ENCODE measurements around the gene HECTD1.
"Not testable (repeated sequence)": the region's sequence is repeated elsewhere in the genome, so short reads cannot be mapped to it uniquely, and the experiment has no call there.

HECTD1 gene

GRCh38 chr14:31205681-31206535, 1.7 kb downstream of the HECTD1 start:
- Histone ChIP-seq H3K27ac (ENCODE audit: low read length) (peak overlapping the region; percentile 90), H3K4me1 (ENCODE audit: control insufficient read depth in 1 of 2, insufficient read depth in 2 of 2, low read length in 2 of 2) (peaks cover 0 to 10% of the 10 kb centered on the region in 2 donors), H3K9me3 (ENCODE audit: control insufficient read depth in 1 of 2, low read length in 2 of 2) (no peaks in the 10 kb centered on the region), H3K36me3 (ENCODE audit: control insufficient read depth in 1 of 2, insufficient read depth in 2 of 2, low read length in 2 of 2) (peaks cover 0 to 16% of the 10 kb centered on the region in 2 donors), H3K4me3 (ENCODE audit: low read depth in 1 of 2, low read length in 2 of 2) (peak overlapping the region; percentile 79 to 91), H3K27me3 (ENCODE audit: low read depth, low read length) (no peaks in the 10 kb centered on the region)

- no peaks in the 10 kb centered on the region for H3K9me3 ChIP-seq (ENCODE audit: control insufficient read depth in 1 of 2, low read length in 2 of 2)
- H3K27ac ChIP-seq (ENCODE audit: low read length), result peak overlapping the region; percentile 90
- no peaks in the 10 kb centered on the region for H3K27me3 ChIP-seq (ENCODE audit: low read depth, low read length)
- H3K4me1 ChIP-seq (ENCODE audit: control insufficient read depth in 1 of 2, insufficient read depth in 2 of 2, low read length in 2 of 2), result peaks cover 0 to 10% of the 10 kb centered on the region in 2 donors
- H3K4me3 ChIP-seq (ENCODE audit: low read depth in 1 of 2, low read length in 2 of 2), result peak overlapping the region; percentile 79 to 91
- peaks cover 0 to 16% of the 10 kb centered on the region in 2 donors for H3K36me3 ChIP-seq (ENCODE audit: control insufficient read depth in 1 of 2, insufficient read depth in 2 of 2, low read length in 2 of 2)
These were observed 2.7 kb downstream of the HECTD1 start for GRCh38 chr14:31204593-31205534.

GRCh38 chr14:31203899-31204592, 3.5 kb downstream of the HECTD1 start:
- not testable (repeated sequence) for H3K4me1 ChIP-seq (ENCODE audit: control insufficient read depth in 1 of 2, insufficient read depth in 2 of 2, low read length in 2 of 2); H3K27me3 ChIP-seq (ENCODE audit: low read depth, low read length); H3K27ac ChIP-seq (ENCODE audit: low read length); H3K9me3 ChIP-seq (ENCODE audit: control insufficient read depth in 1 of 2, low read length in 2 of 2); H3K4me3 ChIP-seq (ENCODE audit: low read depth in 1 of 2, low read length in 2 of 2)
- peaks cover 0 to 16% of the 10 kb centered on the region in 2 donors for H3K36me3 ChIP-seq (ENCODE audit: control insufficient read depth in 1 of 2, insufficient read depth in 2 of 2, low read length in 2 of 2)

DNA sequence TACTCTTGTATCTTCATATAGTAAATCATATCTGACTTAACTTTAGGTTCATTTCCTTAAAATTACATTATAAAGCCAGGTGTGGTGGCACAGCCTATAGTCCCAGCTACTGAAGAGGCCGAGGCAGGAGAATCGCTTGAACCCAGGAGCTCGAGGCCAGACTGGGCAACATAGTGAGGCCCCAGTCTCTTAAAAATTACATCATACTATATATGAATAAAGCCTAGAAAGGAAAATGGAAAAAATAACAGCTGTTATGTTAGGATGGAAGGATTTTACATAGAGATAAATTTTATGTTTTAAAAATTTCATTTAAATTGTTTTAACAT, 4.2 kb downstream of the HECTD1 start:
- Histone ChIP-seq H3K4me1 (ENCODE audit: control insufficient read depth in 1 of 2, insufficient read depth in 2 of 2, low read length in 2 of 2) (peaks cover 0 to 4% of the 10 kb centered on the region in 2 donors), H3K36me3 (ENCODE audit: control insufficient read depth in 1 of 2, insufficient read depth in 2 of 2, low read length in 2 of 2) (peaks cover 0 to 16% of the 10 kb centered on the region in 2 donors), H3K4me3 (ENCODE audit: low read depth in 1 of 2, low read length in 2 of 2) (no peak overlapping the region), H3K9me3 (ENCODE audit: control insufficient read depth in 1 of 2, low read length in 2 of 2) (no peaks in the 10 kb centered on the region), H3K27me3 (ENCODE audit: low read depth, low read length) (no peaks in the 10 kb centered on the region), H3K27ac (ENCODE audit: low read length) (no peak overlapping the region)

GRCh38 chr14:31201111-31201510, 6.5 kb downstream of the HECTD1 start:
- Histone ChIP-seq H3K36me3 (ENCODE audit: control insufficient read depth in 1 of 2, insufficient read depth in 2 of 2, low read length in 2 of 2) (peaks cover 0 to 3% of the 10 kb centered on the region in 2 donors), H3K4me1 (ENCODE audit: control insufficient read depth in 1 of 2, insufficient read depth in 2 of 2, low read length in 2 of 2) (peaks cover 0 to 13% of the 10 kb centered on the region in 2 donors), H3K4me3 (ENCODE audit: low read depth in 1 of 2, low read length in 2 of 2) (no peak overlapping the region), H3K9me3 (ENCODE audit: control insufficient read depth in 1 of 2, low read length in 2 of 2) (no peaks in the 10 kb centered on the region), H3K27me3 (ENCODE audit: low read depth, low read length) (no peaks in the 10 kb centered on the region), H3K27ac (ENCODE audit: low read length) (no peak overlapping the region)

DNA sequence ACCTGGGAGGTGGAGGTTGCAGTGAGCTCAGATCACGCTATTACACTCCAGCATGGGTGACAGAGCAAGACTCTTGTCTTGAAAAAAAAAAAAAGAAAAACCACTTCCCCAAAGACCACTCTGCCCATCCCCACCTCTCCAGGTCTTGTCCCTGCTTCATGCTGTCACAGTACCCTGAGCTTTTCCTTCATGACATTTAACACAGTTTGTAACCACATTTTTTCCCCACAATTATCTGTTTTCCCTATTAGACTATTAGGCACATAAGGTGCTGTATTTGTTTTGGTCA, 6.9 kb downstream of the HECTD1 start:
- no peaks in the 10 kb centered on the region for H3K9me3 ChIP-seq (ENCODE audit: control insufficient read depth in 1 of 2, low read length in 2 of 2)
- peaks cover 0 to 13% of the 10 kb centered on the region in 2 donors for H3K4me1 ChIP-seq (ENCODE audit: control insufficient read depth in 1 of 2, insufficient read depth in 2 of 2, low read length in 2 of 2)
- H3K27me3 ChIP-seq (ENCODE audit: low read depth, low read length), result no peaks in the 10 kb centered on the region
- H3K27ac ChIP-seq (ENCODE audit: low read length), result no peak overlapping the region
- H3K36me3 ChIP-seq (ENCODE audit: control insufficient read depth in 1 of 2, insufficient read depth in 2 of 2, low read length in 2 of 2), result peaks cover 0 to 3% of the 10 kb centered on the region in 2 donors
- no peak overlapping the region for H3K4me3 ChIP-seq (ENCODE audit: low read depth in 1 of 2, low read length in 2 of 2)

- H3K36me3 ChIP-seq (ENCODE audit: control insufficient read depth in 1 of 2, insufficient read depth in 2 of 2, low read length in 2 of 2), result no peaks in the 10 kb centered on the region
- peaks cover 0 to 19% of the 10 kb centered on the region in 2 donors for H3K4me1 ChIP-seq (ENCODE audit: control insufficient read depth in 1 of 2, insufficient read depth in 2 of 2, low read length in 2 of 2)
- H3K27me3 ChIP-seq (ENCODE audit: low read depth, low read length), result no peaks in the 10 kb centered on the region
- H3K27ac ChIP-seq (ENCODE audit: low read length), result no peak overlapping the region
- H3K9me3 ChIP-seq (ENCODE audit: control insufficient read depth in 1 of 2, low read length in 2 of 2), result no peaks in the 10 kb centered on the region
- H3K4me3 ChIP-seq (ENCODE audit: low read depth in 1 of 2, low read length in 2 of 2), result no peak overlapping the region
These were observed 9.9 kb downstream of the HECTD1 start for GRCh38 chr14:31197671-31198070.

GRCh38 chr14:31196839-31197492, 10.6 kb downstream of the HECTD1 start:
- no peaks in the 10 kb centered on the region for H3K9me3 ChIP-seq (ENCODE audit: control insufficient read depth in 1 of 2, low read length in 2 of 2)
- no peaks in the 10 kb centered on the region for H3K27me3 ChIP-seq (ENCODE audit: low read depth, low read length)
- H3K27ac ChIP-seq (ENCODE audit: low read length), result no peak overlapping the region
- H3K4me1 ChIP-seq (ENCODE audit: control insufficient read depth in 1 of 2, insufficient read depth in 2 of 2, low read length in 2 of 2), result peaks cover 0 to 19% of the 10 kb centered on the region in 2 donors
- no peaks in the 10 kb centered on the region for H3K36me3 ChIP-seq (ENCODE audit: control insufficient read depth in 1 of 2, insufficient read depth in 2 of 2, low read length in 2 of 2)
- no peak overlapping the region for H3K4me3 ChIP-seq (ENCODE audit: low read depth in 1 of 2, low read length in 2 of 2)

GRCh38 chr14:31194661-31195060, 12.9 kb downstream of the HECTD1 start:
- H3K4me3 ChIP-seq (ENCODE audit: low read depth in 1 of 2, low read length in 2 of 2), result no peak overlapping the region
- no peaks in the 10 kb centered on the region for H3K9me3 ChIP-seq (ENCODE audit: control insufficient read depth in 1 of 2, low read length in 2 of 2)
- H3K4me1 ChIP-seq (ENCODE audit: control insufficient read depth in 1 of 2, insufficient read depth in 2 of 2, low read length in 2 of 2), result peaks cover 5 to 19% of the 10 kb centered on the region in 2 donors
- no peaks in the 10 kb centered on the region for H3K27me3 ChIP-seq (ENCODE audit: low read depth, low read length)
- H3K27ac ChIP-seq (ENCODE audit: low read length), result no peak overlapping the region
- H3K36me3 ChIP-seq (ENCODE audit: control insufficient read depth in 1 of 2, insufficient read depth in 2 of 2, low read length in 2 of 2), result no peaks in the 10 kb centered on the region

DNA sequence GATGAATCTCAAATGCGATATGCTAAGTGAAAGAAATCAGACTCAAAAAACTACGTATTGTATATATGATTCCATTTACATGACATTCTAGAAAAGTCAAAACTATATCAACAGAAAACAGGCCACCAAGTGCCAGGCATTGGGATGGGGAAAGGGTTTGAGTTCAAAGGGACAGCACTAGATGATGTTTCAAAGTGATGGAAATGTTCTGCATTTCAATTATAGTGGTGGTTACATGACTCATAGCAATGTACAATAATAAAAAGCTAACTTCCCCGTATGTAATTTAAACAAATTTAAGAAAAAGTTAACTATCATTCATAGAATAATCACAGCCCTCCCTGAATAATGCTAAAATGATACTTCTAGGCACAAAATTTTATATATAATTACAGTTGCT, 13.5 kb downstream of the HECTD1 start:
- H3K27ac ChIP-seq (ENCODE audit: low read length), result no peak overlapping the region
- H3K36me3 ChIP-seq (ENCODE audit: control insufficient read depth in 1 of 2, insufficient read depth in 2 of 2, low read length in 2 of 2), result no peaks in the 10 kb centered on the region
- H3K27me3 ChIP-seq (ENCODE audit: low read depth, low read length), result no peaks in the 10 kb centered on the region
- H3K9me3 ChIP-seq (ENCODE audit: control insufficient read depth in 1 of 2, low read length in 2 of 2), result no peaks in the 10 kb centered on the region
- peaks cover 5 to 19% of the 10 kb centered on the region in 2 donors for H3K4me1 ChIP-seq (ENCODE audit: control insufficient read depth in 1 of 2, insufficient read depth in 2 of 2, low read length in 2 of 2)
- no peak overlapping the region for H3K4me3 ChIP-seq (ENCODE audit: low read depth in 1 of 2, low read length in 2 of 2)

- H3K9me3 ChIP-seq (ENCODE audit: control insufficient read depth in 1 of 2, low read length in 2 of 2); H3K27me3 ChIP-seq (ENCODE audit: low read depth, low read length); H3K27ac ChIP-seq (ENCODE audit: low read length); H3K4me3 ChIP-seq (ENCODE audit: low read depth in 1 of 2, low read length in 2 of 2); H3K36me3 ChIP-seq (ENCODE audit: control insufficient read depth in 1 of 2, insufficient read depth in 2 of 2, low read length in 2 of 2): not testable (repeated sequence)
- H3K4me1 ChIP-seq (ENCODE audit: control insufficient read depth in 1 of 2, insufficient read depth in 2 of 2, low read length in 2 of 2), result peaks cover 5 to 15% of the 10 kb centered on the region in 2 donors
These were observed 15.0 kb downstream of the HECTD1 start for GRCh38 chr14:31192544-31192943.
